Omental fat pad (tissue), 4 donors: Measurements from ENCODE around the gene NKD1. TPM values are rescaled to one million over a fixed set of nuclear protein-coding genes. Genes with fewer than 3 reads are reported as not detected.

Source experiments
- ATAC-seq: fragments of 150-250 bp; one replicate; pipeline ENCODE4 v1.9.1; 2016; ENCODE audit warnings: mild to moderate bottlenecking, moderate library complexity; ENCODE audit not compliant: low FRiP score
- DNase-seq: peaks from one replicate; pipeline ENCODE4 v3.0.0-alpha.2; 2019; ENCODE audit warnings: low spot score
- total RNA-seq, 4 donors: library from RNA; depleted of rRNA; stranded (reverse); fragments of >200 nt; gene quantifications; one replicate each; pipeline ENCODE4 v1.1.0, GENCODE V29; 2016
- TF ChIP-seq, protein P1 (sequence below), 3 donors: fragments of 450-650 bp; IDR thresholded peaks; one replicate each; pipeline ENCODE4 v1.5.1; 2016 to 2017; ENCODE audit warnings: antibody characterized with exemption in 3 of 3, mild to moderate bottlenecking in 3 of 3, moderate library complexity in 2 of 3

NKD1 gene
- total RNA-seq, 4 donors from 2014 or later, result 2.2 to 11.6 (median 3.1) TPM

DNA sequence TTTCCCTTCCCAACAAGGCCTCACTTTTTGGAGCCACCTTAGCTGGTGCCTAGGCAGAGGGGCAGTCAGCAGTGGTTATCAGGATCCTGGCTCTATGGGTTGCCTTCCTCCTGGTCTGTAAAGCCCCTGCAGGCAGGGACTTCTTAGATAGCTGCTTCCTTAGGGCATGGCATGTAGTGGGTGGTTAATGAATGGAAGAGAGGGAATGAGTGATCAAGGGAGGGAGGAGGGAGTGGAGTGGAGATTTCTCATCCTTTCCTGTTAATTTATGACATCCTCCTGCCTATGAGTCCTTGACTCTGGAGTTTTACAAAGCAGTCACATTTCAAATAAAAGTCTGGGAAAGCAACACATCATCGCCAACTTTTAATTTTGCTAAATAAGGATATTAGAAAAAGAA, 92.2 kb downstream of the NKD1 start:
- DNase-seq (no peak), ATAC-seq (peak; percentile 60)
- TF ChIP-seq, protein P1, sequence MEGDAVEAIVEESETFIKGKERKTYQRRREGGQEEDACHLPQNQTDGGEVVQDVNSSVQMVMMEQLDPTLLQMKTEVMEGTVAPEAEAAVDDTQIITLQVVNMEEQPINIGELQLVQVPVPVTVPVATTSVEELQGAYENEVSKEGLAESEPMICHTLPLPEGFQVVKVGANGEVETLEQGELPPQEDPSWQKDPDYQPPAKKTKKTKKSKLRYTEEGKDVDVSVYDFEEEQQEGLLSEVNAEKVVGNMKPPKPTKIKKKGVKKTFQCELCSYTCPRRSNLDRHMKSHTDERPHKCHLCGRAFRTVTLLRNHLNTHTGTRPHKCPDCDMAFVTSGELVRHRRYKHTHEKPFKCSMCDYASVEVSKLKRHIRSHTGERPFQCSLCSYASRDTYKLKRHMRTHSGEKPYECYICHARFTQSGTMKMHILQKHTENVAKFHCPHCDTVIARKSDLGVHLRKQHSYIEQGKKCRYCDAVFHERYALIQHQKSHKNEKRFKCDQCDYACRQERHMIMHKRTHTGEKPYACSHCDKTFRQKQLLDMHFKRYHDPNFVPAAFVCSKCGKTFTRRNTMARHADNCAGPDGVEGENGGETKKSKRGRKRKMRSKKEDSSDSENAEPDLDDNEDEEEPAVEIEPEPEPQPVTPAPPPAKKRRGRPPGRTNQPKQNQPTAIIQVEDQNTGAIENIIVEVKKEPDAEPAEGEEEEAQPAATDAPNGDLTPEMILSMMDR (IDR thresholded peaks at IDR 0.05), result no peak

DNA sequence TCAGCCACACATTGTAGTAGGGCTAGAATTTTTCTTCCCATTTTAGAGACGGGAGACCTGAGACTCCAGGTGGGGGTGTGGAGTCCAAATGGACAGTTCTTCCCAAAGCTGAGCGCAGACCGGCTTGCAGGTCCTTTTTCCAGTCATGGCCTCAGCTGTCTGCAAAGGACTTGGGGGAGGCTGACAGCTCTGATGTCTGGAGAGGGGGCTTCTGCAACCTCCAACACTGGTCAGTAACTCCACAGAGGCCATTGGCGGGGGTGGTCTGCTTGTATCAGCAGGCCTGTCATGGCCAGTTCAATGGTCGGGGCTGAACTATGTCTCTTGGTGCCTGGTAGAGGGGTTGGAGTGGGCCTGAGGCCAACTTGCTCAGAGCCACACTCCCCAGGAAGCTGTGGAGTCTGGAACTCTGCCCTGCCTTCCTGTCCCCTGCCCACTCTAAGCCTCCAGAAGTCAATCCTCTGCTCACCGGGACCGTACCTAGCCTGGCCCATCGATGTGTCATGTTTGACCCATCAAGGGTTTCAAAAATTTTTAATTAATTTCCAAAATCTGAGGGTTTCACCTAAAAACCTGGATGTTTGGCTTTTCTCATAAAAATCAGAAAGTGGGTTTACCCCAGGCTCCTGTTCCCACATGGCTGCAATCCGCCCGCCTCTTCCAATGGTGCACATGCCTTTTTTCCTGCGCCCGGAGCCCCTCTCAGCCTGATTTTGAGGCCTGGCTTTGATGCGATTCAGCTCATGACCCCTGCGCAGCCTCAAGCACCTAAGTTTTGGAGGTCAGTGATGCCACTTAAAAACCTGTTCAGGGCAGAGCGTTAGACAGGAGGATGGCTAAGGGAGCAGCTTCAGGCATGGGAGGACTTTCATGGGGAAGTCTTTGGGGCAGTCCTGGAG, 93.0 kb downstream of the NKD1 start:
- no peak for DNase-seq
- TF ChIP-seq, protein P1 (IDR thresholded peaks at IDR 0.05), result no peak
- ATAC-seq, result no peak

DNA sequence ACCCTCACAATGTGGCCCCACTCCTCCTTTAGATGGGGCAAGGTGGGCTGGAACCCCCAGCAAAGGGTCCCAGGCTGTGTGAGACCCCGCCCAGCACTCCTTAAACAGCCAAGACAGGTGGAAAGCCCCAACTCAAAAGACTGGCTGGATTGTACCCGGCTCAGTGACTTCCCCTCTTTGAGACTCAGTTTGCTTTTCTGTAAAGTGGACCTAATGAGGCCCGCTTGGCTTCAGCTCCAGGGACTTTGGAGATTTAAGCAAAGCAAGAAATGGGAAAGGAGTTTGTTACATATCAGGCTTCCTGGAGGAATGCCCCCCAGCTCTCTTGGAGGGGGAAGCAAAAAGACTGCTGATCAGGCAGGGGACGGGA, 93.6 kb downstream of the NKD1 start:
- TF ChIP-seq, protein P1 (IDR thresholded peaks at IDR 0.05), result no peak
- DNase-seq (no peak), ATAC-seq (no peak)

DNA sequence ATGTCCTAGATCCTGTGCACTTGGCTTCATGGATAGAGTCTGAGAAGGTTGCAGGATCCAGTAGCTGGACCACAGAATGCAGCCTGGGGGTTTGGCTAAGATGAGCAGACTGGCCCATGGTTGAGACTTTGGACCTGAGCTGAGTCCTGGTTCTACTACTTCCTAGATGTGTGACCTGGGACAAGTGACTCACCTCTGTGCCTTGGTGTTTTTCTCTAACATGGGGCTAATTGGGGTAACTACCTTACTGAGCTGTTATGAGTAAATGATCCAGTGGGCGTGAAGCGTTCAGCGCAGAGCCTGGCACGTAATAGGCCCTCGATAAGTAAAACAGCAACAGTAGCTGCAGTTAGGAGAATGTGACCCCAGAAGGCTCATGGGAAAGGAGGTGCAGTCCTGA, 94.2 kb downstream of the NKD1 start:
- no peak for ATAC-seq
- DNase-seq, result no peak
- TF ChIP-seq, protein P1 (IDR thresholded peaks at IDR 0.05), result no peak

DNA sequence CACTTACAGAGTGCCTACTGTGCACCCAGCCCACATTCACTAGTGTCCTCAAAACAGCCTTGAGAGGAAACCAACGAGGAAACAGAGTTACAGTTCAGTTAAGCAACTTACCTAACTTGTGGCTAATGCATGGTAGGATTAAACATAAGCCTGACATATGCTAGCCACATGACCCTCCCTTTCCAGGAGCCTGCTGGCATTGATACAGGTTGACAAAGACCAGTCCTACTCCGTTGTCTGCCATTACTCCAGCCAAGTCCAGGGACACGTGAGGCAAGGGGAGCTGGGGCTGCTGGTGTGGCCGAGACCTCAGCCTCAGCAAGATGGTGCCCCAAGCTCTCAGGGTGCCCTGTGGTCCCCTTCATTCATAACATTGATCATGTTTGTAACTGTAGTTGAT, 95.0 kb downstream of the NKD1 start:
- DNase-seq, result no peak
- no peak for ATAC-seq
- TF ChIP-seq, protein P1 (IDR thresholded peaks at IDR 0.05), result no peak

DNA sequence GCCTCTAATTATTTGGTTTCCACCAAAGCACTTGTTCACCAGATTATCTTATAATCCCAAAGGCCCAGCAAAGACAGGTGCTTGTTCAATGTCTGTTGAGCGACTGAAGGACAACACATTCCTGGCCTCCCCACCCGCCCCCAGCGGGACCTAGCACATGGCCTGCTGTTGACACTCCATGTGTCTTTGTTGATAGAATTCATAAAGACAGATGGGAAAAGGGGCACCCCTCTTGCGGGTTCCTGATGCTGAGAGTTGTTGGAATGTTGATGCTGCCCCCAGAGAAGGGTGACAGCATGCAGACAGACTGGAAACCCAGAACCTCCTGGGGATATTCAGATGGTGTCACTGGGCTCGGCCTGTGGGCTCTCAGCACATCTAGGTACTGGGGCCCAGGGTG, 96.0 kb downstream of the NKD1 start:
- DNase-seq, result no peak
- TF ChIP-seq, protein P1 (IDR thresholded peaks at IDR 0.05), result no peak
- no peak for ATAC-seq

DNA sequence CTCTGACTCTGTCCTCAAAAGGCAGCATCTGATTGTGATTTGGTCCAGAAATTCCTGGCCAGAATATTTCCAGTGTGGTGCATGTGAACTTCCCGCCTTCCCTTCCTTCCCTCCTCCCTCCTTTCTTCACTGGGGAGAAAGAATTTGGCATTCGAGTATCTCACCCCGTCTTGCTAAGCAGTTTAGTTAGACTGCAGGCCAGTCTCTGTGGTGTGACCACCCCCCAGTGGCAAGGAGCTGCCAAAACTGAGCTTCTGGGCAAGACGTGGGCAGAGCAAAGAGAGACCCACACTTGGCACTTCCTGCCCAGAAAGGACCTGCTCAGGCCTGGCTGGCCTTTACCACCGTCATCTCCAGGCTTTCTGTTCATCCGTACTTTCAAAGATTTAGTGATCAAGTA, 96.5 kb downstream of the NKD1 start:
- no peak for DNase-seq
- ATAC-seq, result no peak
- TF ChIP-seq, protein P1 (IDR thresholded peaks at IDR 0.05), result no peak
